HG03442 (cell line): ENCODE data around the gene EDA2R.

Source experiments
- ATAC-seq: cut with Tn5 transposase; IDR thresholded peaks from one replicate; pipeline ENCODE4 v1.9.1; 2021; ENCODE audit warnings: mild to moderate bottlenecking, moderate library complexity; ENCODE audit not compliant: unreplicated experiment

Gene EDA2R

DNA sequence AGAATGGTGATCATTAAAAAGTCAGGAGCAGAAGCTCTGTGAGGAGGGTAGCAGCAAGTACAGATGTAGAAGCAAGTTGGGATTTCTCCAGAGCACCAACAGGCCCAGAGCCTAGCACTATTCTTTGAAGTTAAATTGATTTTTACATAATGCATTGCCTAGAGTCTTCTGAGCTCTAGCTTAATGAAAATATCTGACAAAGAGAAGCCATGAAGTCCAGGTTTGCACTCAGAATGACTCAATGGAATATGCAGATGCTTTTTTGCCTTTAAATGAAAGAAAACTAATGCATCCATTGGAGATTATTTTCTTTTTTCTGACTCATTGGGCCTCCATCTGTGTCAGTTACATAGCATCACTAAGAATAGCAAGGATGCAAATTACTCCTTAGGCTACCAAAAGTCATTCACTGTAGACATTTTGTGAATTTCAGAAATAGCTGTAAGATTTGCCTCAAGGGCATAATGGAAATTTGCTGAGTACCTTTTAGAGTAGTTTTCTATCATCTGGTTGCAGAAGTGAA is 91.0 kb downstream of the EDA2R start:
- ATAC-seq = no peak
